Activated naive CD4-positive, alpha-beta T cell treated with anti-CD3 and anti-CD28 coated beads for 36 hours (primary cell): Measurements from ENCODE around the gene RINL. TPM values are rescaled to one million over a fixed set of nuclear protein-coding genes. Genes with fewer than 3 reads are reported as not detected.

ENCODE experiments used
- CTCF ChIA-PET: fragments of 350-600 bp; sonication (Branson Sonifier 250); formaldehyde crosslinking; loops from one replicate; lab custom pipeline; 2021; ENCODE audit warnings: antibody characterized with exemption; lab: Charles Lee
- DNase-seq: peaks from one replicate; pipeline ENCODE4 v3.0.0-alpha.2; 2020
- H3K27ac Mint-ChIP-seq: one replicate; pipeline ENCODE4 v1.8.0; 2021; ENCODE audit warnings: mild to moderate bottlenecking, mixed read lengths
- H3K27me3 Mint-ChIP-seq: one replicate; pipeline ENCODE4 v1.8.0; 2021; ENCODE audit warnings: low read depth, mixed read lengths
- H3K36me3 Mint-ChIP-seq: one replicate; pipeline ENCODE4 v1.8.0; 2021; ENCODE audit warnings: low read depth, mixed read lengths
- H3K4me1 Mint-ChIP-seq: one replicate; pipeline ENCODE4 v1.8.0; 2021; ENCODE audit warnings: low read depth, mixed read lengths
- H3K4me3 Mint-ChIP-seq: one replicate; pipeline ENCODE4 v1.8.0; 2021; ENCODE audit warnings: mild to moderate bottlenecking, moderate library complexity, mixed read lengths
- H3K9me3 Mint-ChIP-seq: one replicate; pipeline ENCODE4 v1.8.0; 2021; ENCODE audit warnings: mixed read lengths
- intact Hi-C: fragments of 100-400 bp; cut with micrococcal nuclease; formaldehyde crosslinking; loops from one replicate; pipeline ENCODE4 v1.15.1; 2023
- total RNA-seq, 2 experiments: library from RNA; stranded (reverse); gene quantifications; one replicate each; pipeline ENCODE4 v1.2.3, GENCODE V29; 2021

Gene RINL
- total RNA-seq, 2 experiments from 2014 or later: 107 to 117 TPM

DNA sequence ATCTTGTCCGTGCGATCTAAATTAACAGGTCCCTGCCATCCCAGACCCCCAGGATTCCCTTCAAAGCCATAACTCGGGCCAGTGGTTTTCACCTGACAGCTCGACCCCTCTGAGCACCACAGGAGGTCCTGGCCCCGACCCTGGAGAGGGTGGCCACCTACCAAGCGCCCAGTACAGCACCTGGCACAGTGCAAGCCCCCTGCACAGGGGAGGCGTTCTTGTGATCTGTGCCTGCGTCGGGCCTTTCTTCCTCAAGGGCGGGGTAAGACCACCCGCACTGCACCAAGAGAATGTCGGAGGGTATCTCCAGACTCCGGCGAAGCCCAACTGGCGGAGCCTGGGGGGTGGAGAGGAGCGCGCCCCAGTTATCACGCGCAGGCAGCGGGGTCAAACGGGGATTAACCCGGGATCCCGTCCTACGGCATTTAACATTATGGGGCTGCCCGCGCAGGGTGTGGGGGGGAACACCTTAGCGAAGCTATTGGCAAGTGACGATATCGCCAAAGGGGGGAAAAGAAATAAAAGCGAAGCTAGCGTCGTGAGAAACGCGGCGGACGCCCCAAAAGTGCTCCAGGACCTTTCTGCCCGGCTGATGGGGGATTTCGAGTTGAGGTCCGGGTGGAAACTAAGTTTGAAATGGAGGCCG lies 27.0 kb downstream of the RINL start:
- peak overlapping the region; percentile 96 for H3K27ac Mint-ChIP-seq
- DNase-seq: peak; percentile 59
- H3K4me1 Mint-ChIP-seq: peaks cover 38% of the 10 kb centered on the region
- H3K36me3 Mint-ChIP-seq: peaks cover 33% of the 10 kb centered on the region
- H3K9me3 Mint-ChIP-seq: no peaks in the 10 kb centered on the region
- peak overlapping the region; percentile 91 for H3K4me3 Mint-ChIP-seq
- CTCF ChIA-PET: interaction anchor here (0.7 to 2.4 kb wide), 3 partner anchors 18 to 37 kb away, joined by 3 to 13 read pairs (median 3); no protein-coding TSS in a partner anchor
- intact Hi-C loops: loop anchor here (1.0 to 10.0 kb wide), 11 partner anchors 14 to 589 kb away; partner anchors contain the start of genes ACTN4, ECH1, GMFG and MRPS12
- no peaks in the 10 kb centered on the region for H3K27me3 Mint-ChIP-seq

DNA sequence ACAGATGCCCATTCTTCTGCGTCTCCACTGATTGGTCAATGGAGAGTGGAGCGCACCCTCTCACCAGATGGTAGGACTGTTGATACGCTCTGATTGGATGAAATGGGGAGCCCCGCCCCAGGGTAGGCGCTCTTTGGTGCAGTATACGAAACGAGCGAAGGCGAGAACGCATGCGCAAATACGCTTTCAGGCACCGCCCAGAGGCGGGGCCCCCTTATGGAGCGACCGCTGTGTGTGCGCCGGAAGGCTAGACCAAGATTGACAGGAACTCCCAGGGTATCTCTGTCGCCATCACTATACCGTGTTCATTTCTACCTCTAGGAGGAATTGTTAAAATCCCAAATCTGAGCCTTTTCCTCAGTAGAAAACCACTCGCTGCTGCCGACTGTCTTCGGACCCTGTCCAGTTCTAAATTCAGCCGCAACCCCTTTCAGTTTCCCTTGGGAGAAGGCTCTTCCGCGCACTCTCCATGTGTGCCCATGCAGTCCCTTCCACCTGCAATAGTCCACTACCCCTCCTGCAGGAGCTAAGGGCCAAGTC lies 27.6 kb downstream of the RINL start:
- CTCF ChIA-PET: no interaction called here
- no peak for DNase-seq
- Mint-ChIP-seq H3K9me3 (no peaks in the 10 kb centered on the region), H3K27ac (peak overlapping the region; percentile 96), H3K4me3 (peak overlapping the region; percentile 91), H3K27me3 (no peaks in the 10 kb centered on the region), H3K4me1 (peaks cover 44% of the 10 kb centered on the region), H3K36me3 (peaks cover 39% of the 10 kb centered on the region)
- intact Hi-C loops: loop anchor here (1.0 to 10.0 kb wide), 11 partner anchors 15 to 588 kb away; partner anchors contain the start of genes ACTN4, ECH1, GMFG and MRPS12

DNA sequence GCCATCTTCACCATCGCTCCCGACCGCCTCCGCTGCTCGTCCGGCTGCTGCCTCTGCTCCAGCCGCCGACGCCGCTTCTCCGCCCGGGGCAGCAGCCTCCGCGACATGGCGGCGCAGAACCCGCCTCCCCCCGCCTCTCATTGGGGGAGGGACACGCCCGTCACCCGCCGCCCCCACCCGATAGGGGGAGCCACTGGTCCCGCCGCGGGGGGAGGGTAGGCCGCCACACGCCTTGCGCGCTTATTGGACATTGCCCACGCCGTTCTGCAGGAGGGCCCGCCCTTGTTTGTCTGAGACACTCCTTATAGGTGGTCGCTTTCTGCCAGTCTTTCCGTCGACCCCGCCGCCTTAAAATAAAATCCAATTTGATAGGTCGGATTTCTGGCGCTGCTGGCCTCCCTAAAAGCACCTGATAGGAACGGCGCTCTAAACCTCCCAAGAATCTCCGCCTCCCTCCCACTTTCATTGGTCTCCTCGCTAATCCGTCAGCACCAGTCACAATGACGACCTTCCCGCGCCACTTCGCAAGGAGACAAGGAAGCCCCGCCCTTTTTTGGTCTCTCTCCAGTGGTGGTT lies 28.1 kb downstream of the RINL start, which contains the start of gene HNRNPL:
TSS of gene HNRNPL (minus strand) at position 127 of the 576 bp plus-strand sequence. CDS start at position 107, 20 bp downstream.
- peaks cover 42% of the 10 kb centered on the region for H3K36me3 Mint-ChIP-seq
- DNase-seq: peak; percentile 100
- H3K4me1 Mint-ChIP-seq: peaks cover 50% of the 10 kb centered on the region
- intact Hi-C loops: loop anchor here (1.0 to 10.0 kb wide), 12 partner anchors 12 to 588 kb away; partner anchors contain the start of genes ACTN4, ECH1, GMFG and MRPS12
- peak within 1 kb of the TSS; percentile 96 for H3K27ac Mint-ChIP-seq
- peak within 1 kb of the TSS; percentile 91 for H3K4me3 Mint-ChIP-seq
- no peaks in the 10 kb centered on the region for H3K9me3 Mint-ChIP-seq
- CTCF ChIA-PET: interaction anchor here (0.7 to 1.3 kb wide), 2 partner anchors 20 to 214 kb away, joined by 4 to 6 read pairs; no protein-coding TSS in a partner anchor
- no peaks in the 10 kb centered on the region for H3K27me3 Mint-ChIP-seq

DNA sequence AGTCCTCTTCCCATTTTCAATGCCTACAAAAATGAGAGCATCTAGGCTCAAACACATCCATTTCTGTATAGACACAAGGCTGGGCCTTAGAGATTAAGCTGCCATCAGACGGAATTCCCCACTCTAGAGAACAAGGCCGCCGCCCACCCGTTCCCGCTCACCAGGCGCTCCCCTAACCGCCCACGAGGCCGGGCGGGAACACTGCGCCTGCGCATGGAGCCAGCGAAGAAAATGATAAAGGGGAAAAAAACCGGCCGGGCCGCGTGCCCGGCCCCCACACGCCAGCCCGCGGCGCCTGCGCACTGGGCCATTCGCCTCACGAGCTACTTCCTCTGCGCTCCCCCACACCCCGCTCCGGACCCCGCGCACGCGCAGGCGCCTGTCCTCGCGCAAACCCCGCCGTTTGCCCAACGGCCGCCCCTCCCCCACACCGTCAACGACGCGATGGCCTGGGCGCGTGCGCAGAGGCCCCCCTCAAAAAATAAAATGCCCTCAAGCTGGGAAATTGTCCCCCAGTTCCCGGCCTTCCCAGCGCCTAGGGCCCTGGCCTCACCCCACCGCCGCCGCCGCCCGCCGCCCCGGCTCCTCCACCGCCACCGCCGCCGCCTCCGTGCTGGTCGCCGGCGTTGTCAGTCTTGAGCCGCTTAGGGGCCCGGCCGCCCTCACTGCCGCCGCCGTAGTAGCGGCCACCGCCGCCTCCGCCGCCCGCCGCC lies 28.8 kb downstream of the RINL start:
- Mint-ChIP-seq H3K4me3 (peak overlapping the region; percentile 91), H3K9me3 (no peaks in the 10 kb centered on the region), H3K36me3 (peaks cover 49% of the 10 kb centered on the region), H3K27me3 (no peaks in the 10 kb centered on the region), H3K4me1 (peaks cover 54% of the 10 kb centered on the region), H3K27ac (peak overlapping the region; percentile 96)
- CTCF ChIA-PET: interaction anchor here (0.7 to 1.3 kb wide), 3 partner anchors 15 to 214 kb away, joined by 3 to 6 read pairs (median 4); no protein-coding TSS in a partner anchor
- DNase-seq: peak; percentile 98
- intact Hi-C loops: loop anchor here (1.0 kb wide), 1 partner anchor 11 kb away; no protein-coding TSS in a partner anchor

GRCh38 chr19:38848299-38849146 lies 29.6 kb downstream of the RINL start:
- H3K4me1 Mint-ChIP-seq: peaks cover 60% of the 10 kb centered on the region
- no peaks in the 10 kb centered on the region for H3K27me3 Mint-ChIP-seq
- CTCF ChIA-PET: interaction anchor here (0.7 to 1.3 kb wide), 4 partner anchors 10 to 82 kb away, joined by 3 to 6 read pairs (median 4); partner anchors contain the start of genes MRPS12 and SARS2
- peaks cover 57% of the 10 kb centered on the region for H3K36me3 Mint-ChIP-seq
- no peaks in the 10 kb centered on the region for H3K9me3 Mint-ChIP-seq
- peak overlapping the region; percentile 96 for H3K27ac Mint-ChIP-seq
- peak overlapping the region; percentile 91 for H3K4me3 Mint-ChIP-seq
- intact Hi-C loops: loop anchor here (1.0 kb wide), 1 partner anchor 10 kb away; no protein-coding TSS in a partner anchor
- no peak for DNase-seq

DNA sequence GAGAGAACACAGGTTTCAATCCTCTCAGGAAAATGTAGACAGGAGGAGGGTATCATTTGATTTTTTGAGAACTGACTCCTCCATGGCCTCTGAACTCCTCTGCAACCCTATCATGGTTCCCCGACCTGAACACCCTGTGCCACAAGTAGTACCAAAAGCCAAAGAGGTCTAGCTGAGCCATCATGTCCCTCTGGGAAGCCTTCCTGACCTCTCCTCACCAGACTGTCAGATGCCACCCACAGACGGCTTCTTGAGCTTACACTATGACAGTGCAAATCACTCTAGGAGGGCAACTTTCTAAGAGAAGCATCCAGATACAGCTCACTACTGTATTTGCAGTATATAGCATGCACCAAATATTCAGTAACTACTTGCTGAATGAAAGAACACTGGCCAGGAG lies 32.0 kb downstream of the RINL start:
- Mint-ChIP-seq H3K4me3 (no peak overlapping the region), H3K9me3 (no peaks in the 10 kb centered on the region), H3K27me3 (no peaks in the 10 kb centered on the region), H3K36me3 (peaks cover 72% of the 10 kb centered on the region), H3K27ac (peak overlapping the region; percentile 96), H3K4me1 (peaks cover 76% of the 10 kb centered on the region)
- no peak for DNase-seq
- intact Hi-C loops: no loop called here
- CTCF ChIA-PET: interaction anchor here (0.9 to 1.0 kb wide), 2 partner anchors 23 to 42 kb away, joined by 3 read pairs; no protein-coding TSS in a partner anchor

GRCh38 chr19:38845374-38846024 lies 32.6 kb downstream of the RINL start:
- H3K4me1 Mint-ChIP-seq: peaks cover 82% of the 10 kb centered on the region
- peak overlapping the region; percentile 1 for H3K4me3 Mint-ChIP-seq
- CTCF ChIA-PET: interaction anchor here (0.9 to 1.0 kb wide), 2 partner anchors 24 to 42 kb away, joined by 3 read pairs; no protein-coding TSS in a partner anchor
- no peak for DNase-seq
- H3K27me3 Mint-ChIP-seq: no peaks in the 10 kb centered on the region
- intact Hi-C loops: no loop called here
- H3K9me3 Mint-ChIP-seq: no peaks in the 10 kb centered on the region
- peaks cover 78% of the 10 kb centered on the region for H3K36me3 Mint-ChIP-seq
- peak overlapping the region; percentile 96 for H3K27ac Mint-ChIP-seq

GRCh38 chr19:38844093-38844686 lies 33.9 kb downstream of the RINL start:
- Mint-ChIP-seq H3K4me3 (no peak overlapping the region), H3K9me3 (no peaks in the 10 kb centered on the region), H3K27me3 (no peaks in the 10 kb centered on the region), H3K27ac (peak overlapping the region; percentile 93), H3K36me3 (peaks cover 88% of the 10 kb centered on the region), H3K4me1 (peaks cover 94% of the 10 kb centered on the region)
- CTCF ChIA-PET: interaction anchor here (0.5 kb wide), 1 partner anchor 490 kb away, joined by 3 read pairs; no protein-coding TSS in a partner anchor
- intact Hi-C loops: no loop called here
- no peak for DNase-seq

- H3K4me1 Mint-ChIP-seq: peaks cover 95% of the 10 kb centered on the region
- peak overlapping the region; percentile 93 for H3K27ac Mint-ChIP-seq
- H3K4me3 Mint-ChIP-seq: peak overlapping the region; percentile 34
- CTCF ChIA-PET: interaction anchor here (0.5 kb wide), 1 partner anchor 491 kb away, joined by 3 read pairs; no protein-coding TSS in a partner anchor
- no peaks in the 10 kb centered on the region for H3K27me3 Mint-ChIP-seq
- H3K36me3 Mint-ChIP-seq: peaks cover 88% of the 10 kb centered on the region
- intact Hi-C loops: no loop called here
- DNase-seq: no peak
- no peaks in the 10 kb centered on the region for H3K9me3 Mint-ChIP-seq
Observed at GRCh38 chr19:38843175-38843758, 34.8 kb downstream of the RINL start.
